GM12878 (cell line): Measurements from ENCODE around the gene PHF14. TPM values are rescaled to one million over a fixed set of nuclear protein-coding genes. Genes with fewer than 3 reads are reported as not detected.

Experiments
- ATAC-seq: fragments of 200-7000 bp; cut with Tn5 transposase; 3 replicates; pipeline ENCODE4 v1.9.1; 2020; ENCODE audit warnings: mild to moderate bottlenecking, moderate library complexity
- BruUV-seq: library from RNA; stranded (reverse); fragments of 400-500 nt; replicated peaks from 2 replicates; lab custom pipeline; 2021; lab: Mats Ljungman, UMichigan
- CTCF ChIA-PET: fragments of 300-600 bp; sonication (Branson Sonifier 250); formaldehyde crosslinking; extraction: SDS; loops from one replicate; lab custom pipeline; 2021; ENCODE audit warnings: inconsistent platforms; lab: Yijun Ruan, JAX
- POLR2A ChIA-PET: fragments of 350-600 bp; formaldehyde crosslinking; extraction: SDS; loops from one replicate; lab custom pipeline; 2021; ENCODE audit warnings: inconsistent platforms; lab: Charles Lee
- RAD21 ChIA-PET: fragments of 300-600 bp; sonication (Branson Sonifier 250); formaldehyde crosslinking; loops from one replicate; lab custom pipeline; 2023; ENCODE audit warnings: antibody characterized with exemption; ENCODE audit not compliant: unreplicated experiment; lab: Charles Lee
- SMC1A ChIA-PET: fragments of 300-600 bp; sonication (Branson Sonifier 250); formaldehyde crosslinking; loops from one replicate; lab custom pipeline; 2023; ENCODE audit not compliant: unreplicated experiment, uncharacterized antibody; lab: Charles Lee
- DNase-seq: peaks from one replicate; pipeline ENCODE4 v3.0.0-alpha.2; 2011; ENCODE audit warnings: low read depth, low spot score
- FAIRE-seq: peaks from 3 replicates; lab custom pipeline; 2011; peaks lifted over from hg19 to GRCh38; lab: Jason Lieb, UNC
- H2AFZ ChIP-seq: 2 replicates; pipeline ENCODE4 v1.6.0; 2011; ENCODE audit warnings: low read depth, low read length, control low read depth; ENCODE audit not compliant: control insufficient read depth
- H3K27ac ChIP-seq: 2 replicates; pipeline ENCODE4 v1.5.1; 2011; ENCODE audit warnings: control low read depth; ENCODE audit not compliant: control insufficient read depth, insufficient read depth
- H3K27me3 ChIP-seq, 2 experiments: replicated peaks in 1 of 2; 2 replicates each; pipeline versions ENCODE4 v1.6.0 to v1.6.1; 2011; ENCODE audit warnings: low read length in 1 of 2; ENCODE audit not compliant: control insufficient read depth in 2 of 2, insufficient read depth in 2 of 2
- H3K36me3 ChIP-seq, 2 experiments: 2 replicates each; pipeline ENCODE4 v1.5.1; 2011; ENCODE audit warnings: low read length in 1 of 2; ENCODE audit not compliant: control insufficient read depth in 2 of 2, insufficient read depth in 2 of 2
- H3K4me1 ChIP-seq: 2 replicates; pipeline ENCODE4 v1.6.1; 2011; ENCODE audit warnings: mild to moderate bottlenecking, low read length, moderate library complexity, mixed read lengths; ENCODE audit not compliant: control insufficient read depth, insufficient read depth
- H3K4me2 ChIP-seq: 2 replicates; pipeline ENCODE4 v1.6.0; 2011; ENCODE audit warnings: control low read depth; ENCODE audit not compliant: control insufficient read depth, insufficient read depth
- H3K4me3 ChIP-seq: fragments of 200-600 bp; sonication (generic); 2 replicates; pipeline ENCODE4 v1.5.1; 2016
- H3K79me2 ChIP-seq: 2 replicates; pipeline ENCODE4 v1.6.0; 2011; ENCODE audit warnings: low read length; ENCODE audit not compliant: control insufficient read depth, insufficient read depth
- H3K9ac ChIP-seq: 2 replicates; pipeline ENCODE4 v1.8.0; 2011; ENCODE audit warnings: low read length, control low read depth, mixed read lengths; ENCODE audit not compliant: control insufficient read depth, insufficient read depth
- H3K9me3 ChIP-seq: replicated peaks from 3 replicates; pipeline ENCODE4 v1.5.1; 2011; ENCODE audit warnings: mild to moderate bottlenecking, low read length; ENCODE audit not compliant: control insufficient read depth, insufficient read depth
- H4K20me1 ChIP-seq: 2 replicates; pipeline ENCODE4 v1.6.0; 2011; ENCODE audit not compliant: control insufficient read depth, insufficient read depth
- MYC ChIP-seq: IDR thresholded peaks from 2 replicates; pipeline ENCODE4 v1.6.1; 2011; ENCODE audit warnings: mild to moderate bottlenecking, low read length, moderate library complexity, inconsistent platforms; ENCODE audit not compliant: insufficient read depth, insufficient replicate concordance, insufficient read length, severe bottlenecking
- PRDM15 ChIP-seq: fragments of 450-650 bp; formaldehyde crosslinking; IDR thresholded peaks from 2 replicates; pipeline ENCODE4 v1.4.0; 2020; ENCODE audit warnings: mild to moderate bottlenecking, moderate library complexity
- WGBS: methylation state at CpG from one replicate; pipeline ENCODE4 v1.1.6; 2016; ENCODE audit warnings: low lambda C conversion rate; ENCODE audit not compliant: insufficient replicate concordance, insufficient coverage; ENCODE audit errors: missing lambda C conversion rate; 5-methylcytosine and 5-hydroxymethylcytosine counted together
- in situ Hi-C: fragments of 300-500 bp; cut with MboI; formaldehyde crosslinking; loops from 9 replicates; pipeline ENCODE4 v1.14.3; 2018; ENCODE audit warnings: mixed read lengths
- intact Hi-C: fragments of 100-400 bp; cut with micrococcal nuclease; formaldehyde crosslinking; loops from one replicate; pipeline ENCODE4 v1.14.2; 2022; ENCODE audit not compliant: unreplicated experiment
- polyA plus RNA-seq, 11 experiments: library from polyadenylated mRNA; depleted of rRNA in 4 of 11; unstranded in 6 of 11; stranded (reverse) in 5 of 11; fragments of >200 nt; fragmentation: Nextera tagmentation in 4 of 11; fragmentation: Illumina TruSeq in 1 of 11; extraction: Ambion mirVana in 4 of 11; extraction: Trizol in 1 of 11; gene quantifications; 1 replicate in 1 of 11; 2 replicates in 10 of 11; pipeline versions ENCODE4 v1.2.1 to v1.2.3, GENCODE V29; 2011 to 2016; ENCODE audit warnings: inconsistent platforms in 2 of 11, missing spikeins in 2 of 11, low read depth in 1 of 11
- total RNA-seq, 4 experiments: library from RNA; depleted of rRNA in 3 of 4; stranded (reverse); fragments of >200 nt in 3 of 4; fragmentation: Illumina TruSeq in 1 of 4; extraction: Trizol in 1 of 4; gene quantifications; 2 replicates each; pipeline versions ENCODE4 v1.2.1 to v1.2.3, GENCODE V29; 2013 to 2021

PHF14 gene
- total and polyA plus RNA-seq, 10 of the 15 experiments (the other 5 are each of a cell fraction or from before 2014, with no cell fraction given): 21.3 to 47.1 (median 29.9) TPM

GRCh38 chr7:11193131-11193867 is 219.6 kb downstream of the PHF14 start:
- ChIA-PET CTCF (interaction anchor here (2.2 kb wide), 1 partner anchor 18 kb away, joined by 8 read pairs; no protein-coding TSS in a partner anchor), RAD21 (no interaction called here), POLR2A (no interaction called here), SMC1A (interaction anchor here (0.7 kb wide), 1 partner anchor 8 kb away, joined by 4 read pairs; no protein-coding TSS in a partner anchor)
- FAIRE-seq (no peak), DNase-seq (no peak), ATAC-seq (no peak)
- no peaks in the 10 kb centered on the region for H4K20me1 ChIP-seq
- H3K36me3 ChIP-seq: no peaks in the 10 kb centered on the region
- in situ Hi-C loops (no loop called here), intact Hi-C loops (no loop called here)
- 34% methylated on average over 17 of the region's 17 CpGs for WGBS
- TF ChIP-seq PRDM15 (no peak), MYC (no peak)
- H3K79me2 ChIP-seq: no peaks in the 10 kb centered on the region
- H3K27ac ChIP-seq: no peak overlapping the region
- no TSS peak for BruUV-seq
- no peaks in the 10 kb centered on the region for H3K9me3 ChIP-seq
- H3K4me3 ChIP-seq: no peak overlapping the region
- no peaks in the 10 kb centered on the region for H3K27me3 ChIP-seq
- H2AFZ ChIP-seq: no peak overlapping the region
- H3K4me2 ChIP-seq: no peak overlapping the region
- no peak overlapping the region for H3K9ac ChIP-seq
- no peaks in the 10 kb centered on the region for H3K4me1 ChIP-seq
